SH-SY5Y (cell line): Measurements from ENCODE around the gene PAWR.

Source experiments
- GATA2 ChIP-seq: IDR thresholded peaks from 2 replicates; pipeline ENCODE4 v1.6.1; 2011; ENCODE audit warnings: mild to moderate bottlenecking, low read depth, low read length
- GATA3 ChIP-seq: IDR thresholded peaks from 2 replicates; pipeline ENCODE4 v1.6.1; 2011; ENCODE audit warnings: low read depth, mild to moderate bottlenecking, low read length, moderate library complexity

GRCh38 chr12:79634957-79635471, 55.8 kb downstream of the PAWR start:
- TF ChIP-seq GATA2 (no peak), GATA3 (no peak)
